KOPT-K1 (cell line): ENCODE results near the gene MRPS7.
"Not testable (repeated sequence)": the region's sequence is repeated elsewhere in the genome, so short reads cannot be mapped to it uniquely, and the experiment has no call there.

Source experiments
- H3K27ac ChIP-seq: fragments of 200-600 bp; sonication (generic); 2 replicates; pipeline ENCODE4 v1.5.1; 2016; ENCODE audit warnings: antibody characterized with exemption, mild to moderate bottlenecking, low read depth, low read length; ENCODE audit not compliant: poor library complexity, severe bottlenecking
- H3K36me3 ChIP-seq: fragments of 200-600 bp; sonication (generic); 2 replicates; pipeline ENCODE4 v1.5.1; 2017; ENCODE audit warnings: antibody characterized with exemption, mild to moderate bottlenecking, low read length, moderate library complexity; ENCODE audit not compliant: insufficient read depth
- H3K9me3 ChIP-seq: fragments of 200-600 bp; sonication (generic); 2 replicates; pipeline ENCODE4 v1.5.1; 2017; ENCODE audit warnings: antibody characterized with exemption, low read length, mild to moderate bottlenecking; ENCODE audit not compliant: insufficient read depth, poor library complexity, severe bottlenecking

Gene MRPS7

GRCh38 chr17:75239778-75240393 lies 21.8 kb upstream of the MRPS7 start:
- peaks cover 100% of the 10 kb centered on the region for H3K36me3 ChIP-seq
- no peak overlapping the region for H3K27ac ChIP-seq

GRCh38 chr17:75240394-75241142 lies 21.1 kb upstream of the MRPS7 start:
- H3K27ac ChIP-seq: no peak overlapping the region
- H3K36me3 ChIP-seq: peaks cover 100% of the 10 kb centered on the region
- H3K9me3 ChIP-seq: no peaks in the 10 kb centered on the region

More at GRCh38 chr17:75239778-75240393, 21.8 kb upstream of the MRPS7 start:
- no peaks in the 10 kb centered on the region for H3K9me3 ChIP-seq

- Histone ChIP-seq H3K9me3 (no peaks in the 10 kb centered on the region), H3K36me3 (peaks cover 100% of the 10 kb centered on the region), H3K27ac (no peak overlapping the region)
Observed at GRCh38 chr17:75241143-75241430, 20.6 kb upstream of the MRPS7 start.

GRCh38 chr17:75241502-75241901 lies 20.2 kb upstream of the MRPS7 start:
- Histone ChIP-seq H3K9me3 (no peaks in the 10 kb centered on the region), H3K36me3 (peaks cover 100% of the 10 kb centered on the region), H3K27ac (no peak overlapping the region)

GRCh38 chr17:75241996-75242460 lies 19.7 kb upstream of the MRPS7 start:
- H3K27ac ChIP-seq: no peak overlapping the region
- H3K9me3 ChIP-seq: no peaks in the 10 kb centered on the region
- peaks cover 100% of the 10 kb centered on the region for H3K36me3 ChIP-seq

GRCh38 chr17:75242461-75243042 lies 19.1 kb upstream of the MRPS7 start:
- Histone ChIP-seq H3K9me3 (no peaks in the 10 kb centered on the region), H3K36me3 (peaks cover 99% of the 10 kb centered on the region), H3K27ac (no peak overlapping the region)

- H3K27ac ChIP-seq: no peak overlapping the region
Observed at GRCh38 chr17:75244133-75244866, 17.4 kb upstream of the MRPS7 start.

GRCh38 chr17:75245011-75245410 lies 16.7 kb upstream of the MRPS7 start:
- H3K36me3 ChIP-seq: peaks cover 78% of the 10 kb centered on the region
- no peak overlapping the region for H3K27ac ChIP-seq
- H3K9me3 ChIP-seq: no peaks in the 10 kb centered on the region

More at GRCh38 chr17:75244133-75244866, 17.4 kb upstream of the MRPS7 start:
- H3K36me3 ChIP-seq: peaks cover 85% of the 10 kb centered on the region
- no peaks in the 10 kb centered on the region for H3K9me3 ChIP-seq

GRCh38 chr17:75246404-75246803 lies 15.3 kb upstream of the MRPS7 start:
- peaks cover 64% of the 10 kb centered on the region for H3K36me3 ChIP-seq
- H3K27ac ChIP-seq: no peak overlapping the region
- no peaks in the 10 kb centered on the region for H3K9me3 ChIP-seq

- H3K27ac ChIP-seq: no peak overlapping the region
- H3K9me3 ChIP-seq: no peaks in the 10 kb centered on the region
- H3K36me3 ChIP-seq: peaks cover 33% of the 10 kb centered on the region
Observed at GRCh38 chr17:75249564-75249963, 12.1 kb upstream of the MRPS7 start.

GRCh38 chr17:75250009-75250471 lies 11.6 kb upstream of the MRPS7 start:
- Histone ChIP-seq H3K9me3 (no peaks in the 10 kb centered on the region), H3K36me3 (peaks cover 28% of the 10 kb centered on the region), H3K27ac (no peak overlapping the region)

- H3K9me3 ChIP-seq: no peaks in the 10 kb centered on the region
- H3K27ac ChIP-seq: no peak overlapping the region
- H3K36me3 ChIP-seq: peaks cover 7% of the 10 kb centered on the region; the same call in 1 of the 2 replicates
Observed at GRCh38 chr17:75252039-75252816, 9.5 kb upstream of the MRPS7 start.

GRCh38 chr17:75255954-75256698 lies 5.6 kb upstream of the MRPS7 start:
- not testable (repeated sequence) for H3K9me3 ChIP-seq

GRCh38 chr17:75257228-75257627 lies 4.5 kb upstream of the MRPS7 start:
- H3K36me3 ChIP-seq, H3K27ac ChIP-seq, H3K9me3 ChIP-seq: not testable (repeated sequence)

More at GRCh38 chr17:75255954-75256698, 5.6 kb upstream of the MRPS7 start:
- H3K36me3 ChIP-seq, H3K27ac ChIP-seq: not testable (repeated sequence)
